T-helper 1 cell (primary cell): ENCODE measurements around the gene LAX1.

Source experiments
- DNase-seq, 5 donors: peaks; one replicate each; pipeline ENCODE4 v3.0.0-alpha.2; 2012 to 2020

LAX1 gene

GRCh38 chr1:203818399-203818798 lies 53.4 kb downstream of the LAX1 start:
- no peak for DNase-seq

- DNase-seq, result no peak
Observed at GRCh38 chr1:203823306-203823705, 58.3 kb downstream of the LAX1 start.
